Fibroblast of skin of right biceps (primary cell): ENCODE results near the gene CHORDC1.
A peak's percentile ranks its signal among the peaks of the same experiment; 100 is the strongest.
"Not testable (repeated sequence)": the region's sequence is repeated elsewhere in the genome, so short reads cannot be mapped to it uniquely, and the experiment has no call there.

Experiments
- DNase-seq: peaks from one replicate; pipeline ENCODE4 v3.0.0-alpha.2; 2013

The CHORDC1 gene

GRCh38 chr11:90213322-90213721 lies 9.5 kb downstream of the CHORDC1 start:
- DNase-seq: no peak

GRCh38 chr11:90208857-90209256 lies 14.0 kb downstream of the CHORDC1 start:
- no peak for DNase-seq

- DNase-seq: not testable (repeated sequence)
Observed at GRCh38 chr11:90207992-90208391, 14.9 kb downstream of the CHORDC1 start.

- peak; percentile 61 for DNase-seq
Observed at GRCh38 chr11:90204832-90205646, 17.8 kb downstream of the CHORDC1 start.

GRCh38 chr11:90204407-90204806 lies 18.4 kb downstream of the CHORDC1 start:
- DNase-seq: no peak

- DNase-seq: no peak
Observed at GRCh38 chr11:90202342-90202741, 20.5 kb downstream of the CHORDC1 start.

- no peak for DNase-seq
Observed at GRCh38 chr11:90197377-90197776, 25.5 kb downstream of the CHORDC1 start.

- no peak for DNase-seq
Observed at GRCh38 chr11:90192869-90193582, 29.8 kb downstream of the CHORDC1 start.

GRCh38 chr11:90189011-90189410 lies 33.8 kb downstream of the CHORDC1 start:
- no peak for DNase-seq

GRCh38 chr11:90187839-90188238 lies 35.0 kb downstream of the CHORDC1 start:
- DNase-seq: no peak

- no peak for DNase-seq
Observed at GRCh38 chr11:90179923-90180322, 42.9 kb downstream of the CHORDC1 start.

GRCh38 chr11:90178751-90179150 lies 44.1 kb downstream of the CHORDC1 start:
- DNase-seq: no peak

GRCh38 chr11:90176069-90176468 lies 46.8 kb downstream of the CHORDC1 start:
- no peak for DNase-seq

- DNase-seq: no peak
Observed at GRCh38 chr11:90171359-90171758, 51.5 kb downstream of the CHORDC1 start.

GRCh38 chr11:90168571-90168970 lies 54.3 kb downstream of the CHORDC1 start:
- no peak for DNase-seq

- DNase-seq: not testable (repeated sequence)
Observed at GRCh38 chr11:90167704-90168103, 55.1 kb downstream of the CHORDC1 start.

- not testable (repeated sequence) for DNase-seq
Observed at GRCh38 chr11:90166982-90167573, 55.8 kb downstream of the CHORDC1 start.
